ENCODE measurements around the gene UNC5A.

The UNC5A gene

DNA sequence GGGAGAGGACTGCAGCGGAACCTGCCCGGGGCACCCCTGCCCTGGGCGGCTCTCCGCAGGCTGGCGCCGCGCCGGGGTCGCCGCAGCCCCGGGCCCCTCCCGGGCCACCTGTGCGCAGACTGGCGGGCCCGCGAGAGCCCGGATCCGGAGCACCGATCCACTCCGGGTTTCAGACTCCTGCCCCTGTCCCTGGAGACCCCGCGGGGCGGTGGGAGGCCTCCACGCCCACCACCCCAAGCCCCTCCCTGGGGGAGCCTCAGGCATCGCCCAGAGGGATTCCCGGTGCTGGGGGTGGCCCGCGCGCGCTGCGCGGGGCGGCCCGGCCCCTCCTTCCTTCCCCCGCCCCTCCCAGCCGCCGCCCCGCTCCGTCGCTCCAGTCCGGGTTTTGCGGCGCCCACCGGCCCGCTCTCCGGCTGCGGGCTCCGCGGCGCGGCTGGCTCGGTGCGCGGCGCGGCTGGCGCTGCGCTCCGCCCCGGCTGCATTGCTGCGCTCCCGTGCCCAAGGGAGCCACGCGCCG lies at the start of gene UNC5A:
TSS of gene UNC5A (plus strand) at position 479 of the 517 bp plus-strand sequence. CDS start 192 bp downstream, outside the sequence.
- Histone ChIP-seq H3K27me3 (ENCODE audit: insufficient read depth, low read length) (peaks cover 79% of the 10 kb centered on the region), H2AFZ (ENCODE audit: low read depth, low read length) (peak within 1 kb of the TSS; percentile 58), H3K36me3 (ENCODE audit: insufficient read depth, low read length) (no peaks in the 10 kb centered on the region), H3K4me1 (ENCODE audit: insufficient read depth, low read length) (peaks cover 10% of the 10 kb centered on the region), H3K9me3 (ENCODE audit: low read length) (no peaks in the 10 kb centered on the region), H3K4me3 (ENCODE audit: low read length) (peak within 1 kb of the TSS; percentile 38)

DNA sequence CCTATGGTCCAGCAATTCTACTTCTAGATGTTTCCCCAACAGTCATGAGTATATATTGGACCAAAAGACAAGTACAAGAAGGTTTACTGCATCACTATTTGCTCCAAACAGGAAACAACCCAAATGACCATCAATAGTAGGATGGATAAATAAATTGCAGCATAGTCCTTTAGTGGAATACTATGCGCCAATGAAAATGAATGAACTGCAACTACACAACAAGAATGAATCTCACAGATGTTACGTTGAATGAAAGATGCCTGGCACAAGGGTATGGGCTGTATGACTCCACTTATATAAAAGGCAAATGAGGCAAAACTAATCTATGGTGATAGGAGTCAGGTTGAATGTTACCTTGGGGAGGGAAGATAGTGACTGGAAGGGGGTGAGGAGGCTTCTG lies 48.6 kb upstream of the UNC5A start:
- H3K4me3 ChIP-seq (ENCODE audit: low read length) = no peak overlapping the region
- H3K27me3 ChIP-seq (ENCODE audit: insufficient read depth, low read length) = peaks cover 2% of the 10 kb centered on the region
- no peaks in the 10 kb centered on the region for H3K36me3 ChIP-seq (ENCODE audit: insufficient read depth, low read length)
- H3K9me3 ChIP-seq (ENCODE audit: low read length) = no peaks in the 10 kb centered on the region
- H2AFZ ChIP-seq (ENCODE audit: low read depth, low read length) = no peak overlapping the region
- H3K4me1 ChIP-seq (ENCODE audit: insufficient read depth, low read length) = no peaks in the 10 kb centered on the region

DNA sequence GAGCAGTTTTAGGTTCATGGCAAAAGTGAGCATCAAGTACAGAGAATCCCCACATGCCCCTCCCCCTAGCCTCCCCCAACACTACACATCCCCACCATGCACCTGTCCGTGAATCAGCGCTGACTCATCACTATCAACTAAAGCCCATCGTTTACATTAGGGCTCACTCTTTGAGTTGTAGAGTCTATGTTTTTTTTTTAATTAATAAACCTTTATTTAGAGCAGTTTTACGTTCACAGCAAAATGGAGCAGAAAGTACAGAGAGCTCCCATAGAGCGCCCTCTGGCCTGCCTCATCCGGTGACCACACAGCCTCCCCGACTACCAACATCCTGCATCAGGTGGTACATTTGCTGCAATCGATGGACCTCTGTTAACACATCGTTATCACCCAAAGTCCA lies 47.9 kb upstream of the UNC5A start:
- Histone ChIP-seq H3K4me1 (ENCODE audit: insufficient read depth, low read length) (no peaks in the 10 kb centered on the region), H2AFZ (ENCODE audit: low read depth, low read length) (no peak overlapping the region), H3K9me3 (ENCODE audit: low read length) (no peaks in the 10 kb centered on the region), H3K27me3 (ENCODE audit: insufficient read depth, low read length) (peaks cover 2% of the 10 kb centered on the region), H3K4me3 (ENCODE audit: low read length) (no peak overlapping the region), H3K36me3 (ENCODE audit: insufficient read depth, low read length) (no peaks in the 10 kb centered on the region)

GRCh38 chr5:176765687-176766086 lies 44.7 kb upstream of the UNC5A start:
- no peaks in the 10 kb centered on the region for H3K36me3 ChIP-seq (ENCODE audit: insufficient read depth, low read length)
- no peaks in the 10 kb centered on the region for H3K4me1 ChIP-seq (ENCODE audit: insufficient read depth, low read length)
- no peaks in the 10 kb centered on the region for H3K9me3 ChIP-seq (ENCODE audit: low read length)

DNA sequence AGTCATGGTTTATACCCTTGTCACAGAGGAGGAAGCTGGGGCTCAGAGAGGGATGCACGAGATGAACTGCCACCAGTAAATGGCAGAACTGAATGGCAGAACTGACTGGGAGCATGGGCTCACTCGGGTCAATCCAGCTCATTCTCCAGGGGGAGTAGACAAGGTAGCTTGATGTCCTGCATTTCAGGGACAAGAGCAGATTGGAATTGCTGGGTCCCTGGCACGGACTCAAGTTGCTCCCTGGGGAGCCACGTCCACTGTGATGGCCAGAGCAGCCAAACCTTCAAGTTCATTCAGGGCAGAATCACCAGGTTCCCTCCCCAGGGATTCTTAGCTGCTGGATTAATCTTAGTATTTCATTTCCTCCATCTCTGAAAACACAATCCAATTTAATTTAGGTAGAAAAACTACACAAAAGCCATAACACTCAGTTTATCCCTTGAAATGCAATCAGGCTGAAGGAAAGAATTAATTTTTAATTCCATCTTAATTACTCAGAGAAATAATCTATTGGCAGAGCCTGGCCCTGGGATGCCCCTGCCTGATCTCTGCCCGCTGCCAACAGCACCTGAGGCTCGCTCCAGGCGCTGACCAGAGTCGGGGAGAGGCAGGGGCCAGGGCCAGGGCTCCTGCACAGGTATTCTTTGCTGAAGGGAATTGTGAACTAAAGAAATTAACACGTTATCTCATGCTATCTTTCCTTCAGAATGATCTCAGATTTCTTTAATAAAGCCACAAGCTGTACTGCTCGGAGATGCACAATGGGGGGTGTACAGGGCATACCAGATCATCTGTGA lies 42.0 kb upstream of the UNC5A start:
- H3K27me3 ChIP-seq (ENCODE audit: insufficient read depth, low read length) = peaks cover 11% of the 10 kb centered on the region
- H3K4me1 ChIP-seq (ENCODE audit: insufficient read depth, low read length) = no peaks in the 10 kb centered on the region
- no peak overlapping the region for H2AFZ ChIP-seq (ENCODE audit: low read depth, low read length)
- H3K9me3 ChIP-seq (ENCODE audit: low read length) = no peaks in the 10 kb centered on the region
- no peaks in the 10 kb centered on the region for H3K36me3 ChIP-seq (ENCODE audit: insufficient read depth, low read length)
- no peak overlapping the region for H3K4me3 ChIP-seq (ENCODE audit: low read length)

More at GRCh38 chr5:176765687-176766086, 44.7 kb upstream of the UNC5A start:
- no peak overlapping the region for H2AFZ ChIP-seq (ENCODE audit: low read depth, low read length)
- no peak overlapping the region for H3K4me3 ChIP-seq (ENCODE audit: low read length)
- H3K27me3 ChIP-seq (ENCODE audit: insufficient read depth, low read length) = peaks cover 5% of the 10 kb centered on the region

- peaks cover 26% of the 10 kb centered on the region for H3K27me3 ChIP-seq (ENCODE audit: insufficient read depth, low read length)
- H2AFZ ChIP-seq (ENCODE audit: low read depth, low read length) = no peak overlapping the region
- no peaks in the 10 kb centered on the region for H3K4me1 ChIP-seq (ENCODE audit: insufficient read depth, low read length)
- H3K36me3 ChIP-seq (ENCODE audit: insufficient read depth, low read length) = no peaks in the 10 kb centered on the region
- H3K4me3 ChIP-seq (ENCODE audit: low read length) = no peak overlapping the region
- no peaks in the 10 kb centered on the region for H3K9me3 ChIP-seq (ENCODE audit: low read length)
Observed at GRCh38 chr5:176769911-176770310, 40.4 kb upstream of the UNC5A start.

DNA sequence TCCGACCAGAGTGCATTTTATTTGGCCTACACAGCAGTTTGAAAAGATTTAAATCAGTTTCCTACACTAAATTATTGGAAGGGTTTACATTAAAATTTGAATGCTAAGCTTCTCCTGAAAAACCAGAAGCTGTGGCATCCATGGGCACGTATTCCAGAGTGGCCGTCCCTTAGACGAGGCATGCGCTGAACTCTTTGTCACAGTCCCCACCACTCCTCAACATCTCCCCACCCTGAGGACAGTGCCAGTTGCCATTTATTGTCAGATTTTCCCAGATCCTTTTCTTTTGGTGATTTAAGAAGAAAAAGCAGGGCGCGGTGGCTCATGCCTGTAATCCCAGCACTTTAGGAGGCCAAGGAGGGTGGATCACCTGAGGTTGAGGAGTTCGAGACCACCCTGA lies 39.9 kb upstream of the UNC5A start:
- no peak overlapping the region for H2AFZ ChIP-seq (ENCODE audit: low read depth, low read length)
- no peak overlapping the region for H3K4me3 ChIP-seq (ENCODE audit: low read length)
- H3K36me3 ChIP-seq (ENCODE audit: insufficient read depth, low read length) = no peaks in the 10 kb centered on the region
- H3K9me3 ChIP-seq (ENCODE audit: low read length) = no peaks in the 10 kb centered on the region
- no peaks in the 10 kb centered on the region for H3K4me1 ChIP-seq (ENCODE audit: insufficient read depth, low read length)
- H3K27me3 ChIP-seq (ENCODE audit: insufficient read depth, low read length) = peaks cover 31% of the 10 kb centered on the region

GRCh38 chr5:176771102-176771845 lies 39.1 kb upstream of the UNC5A start:
- Histone ChIP-seq H3K4me3 (ENCODE audit: low read length) (no peak overlapping the region), H3K27me3 (ENCODE audit: insufficient read depth, low read length) (peaks cover 38% of the 10 kb centered on the region), H3K4me1 (ENCODE audit: insufficient read depth, low read length) (no peaks in the 10 kb centered on the region), H3K36me3 (ENCODE audit: insufficient read depth, low read length) (no peaks in the 10 kb centered on the region), H2AFZ (ENCODE audit: low read depth, low read length) (no peak overlapping the region), H3K9me3 (ENCODE audit: low read length) (no peaks in the 10 kb centered on the region)

- Histone ChIP-seq H3K9me3 (ENCODE audit: low read length) (no peaks in the 10 kb centered on the region), H3K36me3 (ENCODE audit: insufficient read depth, low read length) (no peaks in the 10 kb centered on the region), H3K27me3 (ENCODE audit: insufficient read depth, low read length) (peaks cover 47% of the 10 kb centered on the region), H3K4me3 (ENCODE audit: low read length) (no peak overlapping the region), H2AFZ (ENCODE audit: low read depth, low read length) (no peak overlapping the region), H3K4me1 (ENCODE audit: insufficient read depth, low read length) (no peaks in the 10 kb centered on the region)
Observed at GRCh38 chr5:176772271-176773210, 37.8 kb upstream of the UNC5A start.

- H3K27me3 ChIP-seq (ENCODE audit: insufficient read depth, low read length) = peaks cover 52% of the 10 kb centered on the region
- no peak overlapping the region for H3K4me3 ChIP-seq (ENCODE audit: low read length)
- H3K36me3 ChIP-seq (ENCODE audit: insufficient read depth, low read length) = no peaks in the 10 kb centered on the region
- H3K4me1 ChIP-seq (ENCODE audit: insufficient read depth, low read length) = no peaks in the 10 kb centered on the region
- H2AFZ ChIP-seq (ENCODE audit: low read depth, low read length) = no peak overlapping the region
- H3K9me3 ChIP-seq (ENCODE audit: low read length) = no peaks in the 10 kb centered on the region
Observed at GRCh38 chr5:176773408-176774035, 36.8 kb upstream of the UNC5A start.

GRCh38 chr5:176774216-176775171 lies 35.9 kb upstream of the UNC5A start:
- Histone ChIP-seq H3K4me3 (ENCODE audit: low read length) (no peak overlapping the region), H3K4me1 (ENCODE audit: insufficient read depth, low read length) (no peaks in the 10 kb centered on the region), H3K9me3 (ENCODE audit: low read length) (no peaks in the 10 kb centered on the region), H3K36me3 (ENCODE audit: insufficient read depth, low read length) (no peaks in the 10 kb centered on the region), H3K27me3 (ENCODE audit: insufficient read depth, low read length) (peaks cover 58% of the 10 kb centered on the region), H2AFZ (ENCODE audit: low read depth, low read length) (no peak overlapping the region)

All from neuron (in vitro differentiated cells).